ENCODE data around the gene DDX39A.

- TF ChIP-seq CTCF (IDR thresholded peaks at IDR 0.05), result no peak
- TF ChIP-seq POLR2A (IDR thresholded peaks at IDR 0.05), result no peak
These were observed 4.0 kb downstream of the DDX39A start for GRCh38 chr19:14414926-14415690.

All from adrenal gland (tissue), 5 donors.